GM06990 (cell line): ENCODE data around the gene TMEM52B.
A peak's percentile ranks its signal among the peaks of the same experiment; 100 is the strongest.

ENCODE experiments used
- DNase-seq: peaks from one replicate; pipeline ENCODE4 v3.0.0-alpha.2; 2011; ENCODE audit not compliant: insufficient read length; ENCODE audit errors: extremely low read depth
- H3K27me3 ChIP-seq: replicated peaks from 2 replicates; pipeline ENCODE4 v1.6.0; 2011; ENCODE audit warnings: low read length; ENCODE audit not compliant: control insufficient read depth, insufficient read depth
- H3K36me3 ChIP-seq: 2 replicates; pipeline ENCODE4 v1.5.1; 2011; ENCODE audit warnings: low read length; ENCODE audit not compliant: control insufficient read depth, insufficient read depth
- H3K4me3 ChIP-seq: replicated peaks from 2 replicates; pipeline ENCODE4 v1.5.1; 2011; ENCODE audit warnings: low read depth, mild to moderate bottlenecking, control low read depth, low read length
- CTCF ChIP-seq: IDR thresholded peaks from 2 replicates; pipeline ENCODE4 v1.5.1; 2011; ENCODE audit warnings: low read length, control low read depth, mild to moderate bottlenecking, inconsistent platforms; ENCODE audit not compliant: insufficient read depth, poor library complexity, severe bottlenecking

The TMEM52B gene

GRCh38 chr12:10178821-10179220, at the start of gene TMEM52B:
TMEM52B (plus strand) TSS chr12:10179032; CDS start chr12:10179575, 543 bp downstream.
- Histone ChIP-seq H3K36me3 (no peaks in the 10 kb centered on the region), H3K27me3 (no peaks in the 10 kb centered on the region), H3K4me3 (no peak within 1 kb of the TSS)
- TF ChIP-seq CTCF = no peak
- no peak for DNase-seq

- no peak within 1 kb of the TSS for H3K4me3 ChIP-seq
- peak; percentile 36 for DNase-seq
- no peaks in the 10 kb centered on the region for H3K36me3 ChIP-seq
- H3K27me3 ChIP-seq = no peaks in the 10 kb centered on the region; the same call in 1 of the 2 replicates
- no peak for TF ChIP-seq CTCF
Observed at GRCh38 chr12:10130042-10130441, 48.8 kb upstream of the TMEM52B start, which contains the start of gene CLEC7A. CLEC7A (minus strand) TSS chr12:10130199; CDS start chr12:10130082, 117 bp downstream.

GRCh38 chr12:10131111-10131690, 47.6 kb upstream of the TMEM52B start:
- Histone ChIP-seq H3K36me3 (no peaks in the 10 kb centered on the region), H3K27me3 (no peaks in the 10 kb centered on the region; the same call in 1 of the 2 replicates), H3K4me3 (no peak overlapping the region)
- TF ChIP-seq CTCF = no peak
- DNase-seq = no peak

- Histone ChIP-seq H3K27me3 (no peaks in the 10 kb centered on the region; the same call in 1 of the 2 replicates), H3K4me3 (no peak overlapping the region), H3K36me3 (no peaks in the 10 kb centered on the region)
- no peak for TF ChIP-seq CTCF
- no peak for DNase-seq
Observed at GRCh38 chr12:10132850-10133370, 45.9 kb upstream of the TMEM52B start.

GRCh38 chr12:10135126-10135525, 43.7 kb upstream of the TMEM52B start:
- H3K27me3 ChIP-seq = no peaks in the 10 kb centered on the region
- H3K36me3 ChIP-seq = no peaks in the 10 kb centered on the region
- H3K4me3 ChIP-seq = no peak overlapping the region
- TF ChIP-seq CTCF = no peak
- DNase-seq = no peak
